Activated naive CD8-positive, alpha-beta T cell treated with anti-CD3 and anti-CD28 coated beads for 36 hours (primary cell): ENCODE measurements around the gene LCE1D. TPM values are rescaled to one million over a fixed set of nuclear protein-coding genes. Genes with fewer than 3 reads are reported as not detected.

Source experiments
- DNase-seq: peaks from one replicate; pipeline ENCODE4 v3.0.0; 2021
- H3K27ac Mint-ChIP-seq: one replicate; pipeline ENCODE4 v1.8.0; 2022; ENCODE audit warnings: mild to moderate bottlenecking, moderate library complexity, mixed read lengths
- H3K27me3 Mint-ChIP-seq: one replicate; pipeline ENCODE4 v1.8.0; 2022; ENCODE audit warnings: mild to moderate bottlenecking, mixed read lengths
- H3K36me3 Mint-ChIP-seq: one replicate; pipeline ENCODE4 v1.8.0; 2021; ENCODE audit warnings: mild to moderate bottlenecking, mixed read lengths
- H3K4me1 Mint-ChIP-seq: one replicate; pipeline ENCODE4 v1.8.0; 2021; ENCODE audit warnings: mixed read lengths
- H3K4me3 Mint-ChIP-seq: one replicate; pipeline ENCODE4 v1.8.0; 2022; ENCODE audit warnings: mild to moderate bottlenecking, moderate library complexity, mixed read lengths
- H3K9me3 Mint-ChIP-seq: one replicate; pipeline ENCODE4 v1.8.0; 2022; ENCODE audit warnings: mixed read lengths
- total RNA-seq, 2 experiments: library from RNA; stranded (reverse); gene quantifications; one replicate each; pipeline ENCODE4 v1.2.3, GENCODE V29; 2021

The LCE1D gene
- total RNA-seq, 2 experiments from 2014 or later: not detected

- no peaks in the 10 kb centered on the region for H3K9me3 Mint-ChIP-seq
- H3K4me3 Mint-ChIP-seq: no peak overlapping the region
- no peak for DNase-seq
- H3K4me1 Mint-ChIP-seq: no peaks in the 10 kb centered on the region
- no peak overlapping the region for H3K27ac Mint-ChIP-seq
- H3K27me3 Mint-ChIP-seq: peaks cover 21% of the 10 kb centered on the region
- H3K36me3 Mint-ChIP-seq: no peaks in the 10 kb centered on the region
Observed at GRCh38 chr1:152777510-152778137, 18.9 kb upstream of the LCE1D start.

GRCh38 chr1:152783095-152783494, 13.4 kb upstream of the LCE1D start:
- H3K27me3 Mint-ChIP-seq: peaks cover 37% of the 10 kb centered on the region
- no peak overlapping the region for H3K27ac Mint-ChIP-seq
- no peaks in the 10 kb centered on the region for H3K36me3 Mint-ChIP-seq
- H3K4me3 Mint-ChIP-seq: no peak overlapping the region
- H3K4me1 Mint-ChIP-seq: no peaks in the 10 kb centered on the region
- H3K9me3 Mint-ChIP-seq: no peaks in the 10 kb centered on the region
- DNase-seq: no peak

- peaks cover 41% of the 10 kb centered on the region for H3K27me3 Mint-ChIP-seq
- no peak within 1 kb of the TSS for H3K4me3 Mint-ChIP-seq
- H3K9me3 Mint-ChIP-seq: no peaks in the 10 kb centered on the region
- no peaks in the 10 kb centered on the region for H3K4me1 Mint-ChIP-seq
- DNase-seq: no peak
- no peak within 1 kb of the TSS for H3K27ac Mint-ChIP-seq
- no peaks in the 10 kb centered on the region for H3K36me3 Mint-ChIP-seq
Observed at GRCh38 chr1:152786077-152786476, 10.4 kb upstream of the LCE1D start, which contains the start of gene LCE1E. LCE1E (plus strand) TSS chr1:152786257; CDS start chr1:152787300, 1,043 bp downstream.

- H3K4me1 Mint-ChIP-seq: no peaks in the 10 kb centered on the region
- DNase-seq: no peak
- H3K4me3 Mint-ChIP-seq: no peak overlapping the region
- H3K27me3 Mint-ChIP-seq: peaks cover 25% of the 10 kb centered on the region
- H3K36me3 Mint-ChIP-seq: no peaks in the 10 kb centered on the region
- no peaks in the 10 kb centered on the region for H3K9me3 Mint-ChIP-seq
- H3K27ac Mint-ChIP-seq: no peak overlapping the region
Observed at GRCh38 chr1:152795686-152796085, 835 bp upstream of the LCE1D start.

- Mint-ChIP-seq H3K36me3 (no peaks in the 10 kb centered on the region), H3K27ac (no peak overlapping the region), H3K4me3 (no peak overlapping the region), H3K27me3 (peaks cover 35% of the 10 kb centered on the region), H3K4me1 (no peaks in the 10 kb centered on the region), H3K9me3 (no peaks in the 10 kb centered on the region)
- no peak for DNase-seq
Observed at GRCh38 chr1:152801333-152801732, 4.8 kb downstream of the LCE1D start.

GRCh38 chr1:152806576-152806975, 10.1 kb downstream of the LCE1D start, which contains the start of gene LCE1C:
LCE1C (minus strand) TSS chr1:152806651; CDS start chr1:152805478, 1,173 bp downstream.
- Mint-ChIP-seq H3K4me3 (no peak within 1 kb of the TSS), H3K9me3 (peaks cover 2% of the 10 kb centered on the region), H3K27me3 (peaks cover 11% of the 10 kb centered on the region), H3K27ac (no peak within 1 kb of the TSS), H3K36me3 (no peaks in the 10 kb centered on the region), H3K4me1 (no peaks in the 10 kb centered on the region)
- DNase-seq: no peak

GRCh38 chr1:152811050-152811449, 14.5 kb downstream of the LCE1D start:
- peaks cover 2% of the 10 kb centered on the region for H3K9me3 Mint-ChIP-seq
- H3K4me1 Mint-ChIP-seq: no peaks in the 10 kb centered on the region
- no peaks in the 10 kb centered on the region for H3K36me3 Mint-ChIP-seq
- no peak for DNase-seq
- peaks cover 14% of the 10 kb centered on the region for H3K27me3 Mint-ChIP-seq
- no peak overlapping the region for H3K4me3 Mint-ChIP-seq
- H3K27ac Mint-ChIP-seq: no peak overlapping the region

GRCh38 chr1:152811671-152812070, 15.2 kb downstream of the LCE1D start, which contains the start of gene LCE1B:
LCE1B (plus strand) TSS chr1:152811971; CDS start chr1:152812447, 476 bp downstream.
- no peak within 1 kb of the TSS for H3K4me3 Mint-ChIP-seq
- H3K4me1 Mint-ChIP-seq: no peaks in the 10 kb centered on the region
- H3K36me3 Mint-ChIP-seq: no peaks in the 10 kb centered on the region
- peaks cover 13% of the 10 kb centered on the region for H3K27me3 Mint-ChIP-seq
- H3K9me3 Mint-ChIP-seq: peaks cover 2% of the 10 kb centered on the region
- no peak within 1 kb of the TSS for H3K27ac Mint-ChIP-seq
- no peak for DNase-seq

- H3K4me3 Mint-ChIP-seq: no peak overlapping the region
- no peak for DNase-seq
- H3K27ac Mint-ChIP-seq: no peak overlapping the region
Observed at GRCh38 chr1:152817309-152817708, 20.8 kb downstream of the LCE1D start.

GRCh38 chr1:152823294-152823693, 26.8 kb downstream of the LCE1D start:
- Mint-ChIP-seq H3K4me3 (no peak overlapping the region), H3K27ac (no peak overlapping the region), H3K27me3 (peaks cover 27% of the 10 kb centered on the region), H3K9me3 (no peaks in the 10 kb centered on the region), H3K4me1 (no peaks in the 10 kb centered on the region), H3K36me3 (no peaks in the 10 kb centered on the region)
- no peak for DNase-seq

More at GRCh38 chr1:152817309-152817708, 20.8 kb downstream of the LCE1D start:
- Mint-ChIP-seq H3K9me3 (no peaks in the 10 kb centered on the region), H3K4me1 (no peaks in the 10 kb centered on the region), H3K27me3 (peaks cover 14% of the 10 kb centered on the region), H3K36me3 (no peaks in the 10 kb centered on the region)

- Mint-ChIP-seq H3K9me3 (no peaks in the 10 kb centered on the region), H3K27ac (no peak overlapping the region), H3K4me3 (no peak overlapping the region), H3K36me3 (no peaks in the 10 kb centered on the region), H3K4me1 (no peaks in the 10 kb centered on the region), H3K27me3 (peaks cover 44% of the 10 kb centered on the region)
- DNase-seq: no peak
Observed at GRCh38 chr1:152824964-152825363, 28.4 kb downstream of the LCE1D start.

- DNase-seq: no peak
- no peak within 1 kb of the TSS for H3K4me3 Mint-ChIP-seq
- H3K9me3 Mint-ChIP-seq: no peaks in the 10 kb centered on the region
- no peak within 1 kb of the TSS for H3K27ac Mint-ChIP-seq
- H3K36me3 Mint-ChIP-seq: no peaks in the 10 kb centered on the region
- H3K27me3 Mint-ChIP-seq: peaks cover 56% of the 10 kb centered on the region
- no peaks in the 10 kb centered on the region for H3K4me1 Mint-ChIP-seq
Observed at GRCh38 chr1:152827173-152827572, 30.7 kb downstream of the LCE1D start, which contains the start of gene LCE1A. LCE1A (plus strand) TSS chr1:152827473; CDS start chr1:152827473, 0 bp downstream.

- H3K9me3 Mint-ChIP-seq: no peaks in the 10 kb centered on the region
Observed at GRCh38 chr1:152836870-152837269, 40.3 kb downstream of the LCE1D start.

GRCh38 chr1:152842556-152842955, 46.0 kb downstream of the LCE1D start, which contains the start of gene LCE6A:
LCE6A (plus strand) TSS chr1:152842856; CDS start chr1:152843521, 665 bp downstream.
- no peaks in the 10 kb centered on the region for H3K9me3 Mint-ChIP-seq
- H3K4me1 Mint-ChIP-seq: no peaks in the 10 kb centered on the region
- DNase-seq: no peak
- H3K36me3 Mint-ChIP-seq: no peaks in the 10 kb centered on the region
- H3K27ac Mint-ChIP-seq: no peak within 1 kb of the TSS
- peaks cover 9% of the 10 kb centered on the region for H3K27me3 Mint-ChIP-seq
- H3K4me3 Mint-ChIP-seq: no peak within 1 kb of the TSS

More at GRCh38 chr1:152836870-152837269, 40.3 kb downstream of the LCE1D start:
- peaks cover 6% of the 10 kb centered on the region for H3K27me3 Mint-ChIP-seq
- no peak overlapping the region for H3K4me3 Mint-ChIP-seq
- no peak for DNase-seq
- H3K27ac Mint-ChIP-seq: no peak overlapping the region
- H3K4me1 Mint-ChIP-seq: no peaks in the 10 kb centered on the region
- H3K36me3 Mint-ChIP-seq: no peaks in the 10 kb centered on the region
